H54 (cell line): ENCODE results near the gene RLF.
A peak's percentile ranks its signal among the peaks of the same experiment; 100 is the strongest.

Experiments used
- DNase-seq: peaks from one replicate; pipeline ENCODE4 v3.0.0; 2011; ENCODE audit warnings: low spot score, mixed read lengths; ENCODE audit not compliant: insufficient read length
- FAIRE-seq: peaks from 3 replicates; lab custom pipeline; 2011; peaks lifted over from hg19 to GRCh38; lab: Jason Lieb, UNC
- POLR2A ChIP-seq: IDR thresholded peaks from 2 replicates; pipeline ENCODE4 v1.6.1; 2011; ENCODE audit warnings: low read depth, mild to moderate bottlenecking, low read length

RLF gene, protein sequence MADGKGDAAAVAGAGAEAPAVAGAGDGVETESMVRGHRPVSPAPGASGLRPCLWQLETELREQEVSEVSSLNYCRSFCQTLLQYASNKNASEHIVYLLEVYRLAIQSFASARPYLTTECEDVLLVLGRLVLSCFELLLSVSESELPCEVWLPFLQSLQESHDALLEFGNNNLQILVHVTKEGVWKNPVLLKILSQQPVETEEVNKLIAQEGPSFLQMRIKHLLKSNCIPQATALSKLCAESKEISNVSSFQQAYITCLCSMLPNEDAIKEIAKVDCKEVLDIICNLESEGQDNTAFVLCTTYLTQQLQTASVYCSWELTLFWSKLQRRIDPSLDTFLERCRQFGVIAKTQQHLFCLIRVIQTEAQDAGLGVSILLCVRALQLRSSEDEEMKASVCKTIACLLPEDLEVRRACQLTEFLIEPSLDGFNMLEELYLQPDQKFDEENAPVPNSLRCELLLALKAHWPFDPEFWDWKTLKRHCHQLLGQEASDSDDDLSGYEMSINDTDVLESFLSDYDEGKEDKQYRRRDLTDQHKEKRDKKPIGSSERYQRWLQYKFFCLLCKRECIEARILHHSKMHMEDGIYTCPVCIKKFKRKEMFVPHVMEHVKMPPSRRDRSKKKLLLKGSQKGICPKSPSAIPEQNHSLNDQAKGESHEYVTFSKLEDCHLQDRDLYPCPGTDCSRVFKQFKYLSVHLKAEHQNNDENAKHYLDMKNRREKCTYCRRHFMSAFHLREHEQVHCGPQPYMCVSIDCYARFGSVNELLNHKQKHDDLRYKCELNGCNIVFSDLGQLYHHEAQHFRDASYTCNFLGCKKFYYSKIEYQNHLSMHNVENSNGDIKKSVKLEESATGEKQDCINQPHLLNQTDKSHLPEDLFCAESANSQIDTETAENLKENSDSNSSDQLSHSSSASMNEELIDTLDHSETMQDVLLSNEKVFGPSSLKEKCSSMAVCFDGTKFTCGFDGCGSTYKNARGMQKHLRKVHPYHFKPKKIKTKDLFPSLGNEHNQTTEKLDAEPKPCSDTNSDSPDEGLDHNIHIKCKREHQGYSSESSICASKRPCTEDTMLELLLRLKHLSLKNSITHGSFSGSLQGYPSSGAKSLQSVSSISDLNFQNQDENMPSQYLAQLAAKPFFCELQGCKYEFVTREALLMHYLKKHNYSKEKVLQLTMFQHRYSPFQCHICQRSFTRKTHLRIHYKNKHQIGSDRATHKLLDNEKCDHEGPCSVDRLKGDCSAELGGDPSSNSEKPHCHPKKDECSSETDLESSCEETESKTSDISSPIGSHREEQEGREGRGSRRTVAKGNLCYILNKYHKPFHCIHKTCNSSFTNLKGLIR (N-terminal part only)

DNA sequence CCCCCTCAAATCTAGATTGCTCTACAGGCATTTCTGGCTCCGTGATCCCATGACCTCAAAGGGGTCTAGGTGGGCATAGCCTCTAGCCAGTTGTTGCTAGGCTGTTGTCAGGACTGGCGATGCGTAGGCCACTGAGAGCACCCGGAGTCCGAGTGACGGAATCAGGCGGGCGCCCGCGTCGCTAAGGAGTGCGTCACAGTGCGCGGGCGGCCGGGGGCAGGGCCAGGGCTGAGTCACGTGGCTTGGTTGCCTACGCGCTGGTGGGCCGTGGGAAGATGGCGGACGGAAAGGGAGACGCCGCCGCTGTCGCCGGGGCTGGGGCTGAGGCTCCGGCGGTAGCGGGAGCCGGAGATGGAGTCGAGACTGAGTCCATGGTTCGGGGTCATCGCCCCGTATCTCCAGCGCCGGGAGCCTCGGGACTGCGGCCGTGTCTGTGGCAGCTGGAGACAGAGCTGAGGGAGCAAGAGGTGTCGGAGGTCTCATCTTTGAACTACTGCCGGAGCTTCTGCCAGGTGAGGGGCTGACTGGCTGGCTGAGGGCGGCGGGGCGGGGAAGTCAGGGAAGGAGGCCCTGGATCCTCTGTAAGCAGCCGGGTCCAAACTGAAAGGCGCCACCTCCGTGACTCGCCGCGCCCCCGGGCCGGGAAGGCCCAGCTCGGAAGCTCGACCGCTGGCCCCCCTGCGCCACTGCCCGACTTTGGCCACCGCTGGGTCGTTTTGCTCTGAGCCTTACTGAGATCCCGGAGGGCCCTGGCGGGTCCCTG, at the start of gene RLF:
RLF (plus strand) TSS at position 263 of the 763 bp plus-strand sequence; CDS start at position 276, 13 bp downstream.
- peak; percentile 72 for FAIRE-seq
- peak; percentile 96 for TF ChIP-seq POLR2A
- peak; percentile 95 for DNase-seq

DNA sequence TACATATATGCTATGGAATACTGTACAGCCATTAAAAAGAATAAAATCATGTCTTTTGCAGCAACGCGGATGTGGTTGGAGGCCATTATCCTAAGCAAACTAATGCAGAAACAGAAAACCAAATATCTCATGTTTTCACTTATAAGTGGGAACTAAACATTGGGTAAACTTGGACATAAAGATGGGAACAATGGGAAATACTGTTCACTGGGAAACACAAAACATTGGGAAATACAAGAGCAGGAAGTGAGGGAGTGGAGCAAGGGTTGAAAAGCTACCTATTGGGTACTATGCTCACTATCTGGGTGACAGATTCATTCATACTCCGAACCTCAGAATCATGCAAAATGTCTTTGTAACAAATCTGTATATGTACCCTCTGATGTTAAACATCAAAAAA, 46.8 kb upstream of the RLF start:
- FAIRE-seq (no peak), DNase-seq (no peak)
- no peak for TF ChIP-seq POLR2A

DNA sequence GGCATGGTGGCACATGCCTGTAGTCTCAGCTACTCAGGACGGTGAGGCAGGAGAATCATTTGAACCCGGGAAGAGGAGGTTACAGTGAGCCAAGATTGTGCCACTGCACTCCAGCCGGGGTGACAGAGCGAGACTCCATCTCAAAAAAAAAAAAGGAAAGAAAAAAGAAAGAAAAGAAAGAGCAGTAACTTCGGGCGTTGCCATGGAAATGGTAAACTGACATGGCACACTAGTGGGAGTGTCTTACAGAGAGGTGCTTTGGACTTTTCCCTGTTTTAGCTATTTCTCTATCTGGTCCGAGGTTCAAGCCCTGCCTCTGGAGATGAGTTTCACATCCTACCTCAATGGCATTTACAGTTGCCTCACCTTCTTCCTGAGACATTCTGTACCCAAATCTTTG, 41.1 kb upstream of the RLF start:
- no peak for TF ChIP-seq POLR2A
- FAIRE-seq (no peak), DNase-seq (no peak)

DNA sequence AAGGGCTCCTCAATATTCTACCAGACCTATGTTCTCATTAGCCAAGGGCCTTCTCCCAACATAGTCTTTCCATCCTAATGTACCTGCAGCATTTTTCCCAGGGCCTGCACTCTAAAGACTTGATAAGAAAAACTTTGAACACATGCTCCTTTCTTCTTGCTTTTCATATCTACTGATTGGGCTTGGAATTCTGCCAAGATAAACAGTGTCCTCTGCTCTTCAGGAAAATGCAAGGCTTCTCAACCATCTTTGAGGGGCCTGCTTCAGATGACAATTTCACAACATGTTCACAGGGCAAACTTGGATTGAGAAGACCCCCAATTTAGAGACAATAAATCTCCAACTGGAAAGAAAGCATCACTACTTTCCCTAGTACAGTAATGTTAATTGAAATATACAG, 38.3 kb upstream of the RLF start:
- FAIRE-seq: no peak
- no peak for DNase-seq
- no peak for TF ChIP-seq POLR2A

DNA sequence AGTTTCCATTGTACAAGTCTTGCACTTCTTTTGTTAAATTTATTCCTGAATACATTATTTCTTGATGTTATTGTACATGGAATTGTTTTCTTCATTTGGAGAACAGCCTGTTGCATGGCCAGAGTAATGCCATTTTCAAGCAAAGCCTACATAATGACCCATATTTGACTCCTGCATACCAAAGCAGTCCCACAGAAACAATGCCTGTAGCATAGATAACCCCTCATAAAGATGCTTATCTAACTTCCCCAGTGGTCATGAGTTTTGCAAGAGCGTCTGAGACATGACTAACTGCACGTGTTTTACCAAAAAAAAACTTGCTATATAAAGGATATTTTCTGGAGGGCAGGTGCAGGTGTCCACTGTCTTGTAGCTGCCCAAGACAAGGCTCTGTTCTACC, 30.3 kb upstream of the RLF start:
- FAIRE-seq (no peak), DNase-seq (no peak)
- no peak for TF ChIP-seq POLR2A

DNA sequence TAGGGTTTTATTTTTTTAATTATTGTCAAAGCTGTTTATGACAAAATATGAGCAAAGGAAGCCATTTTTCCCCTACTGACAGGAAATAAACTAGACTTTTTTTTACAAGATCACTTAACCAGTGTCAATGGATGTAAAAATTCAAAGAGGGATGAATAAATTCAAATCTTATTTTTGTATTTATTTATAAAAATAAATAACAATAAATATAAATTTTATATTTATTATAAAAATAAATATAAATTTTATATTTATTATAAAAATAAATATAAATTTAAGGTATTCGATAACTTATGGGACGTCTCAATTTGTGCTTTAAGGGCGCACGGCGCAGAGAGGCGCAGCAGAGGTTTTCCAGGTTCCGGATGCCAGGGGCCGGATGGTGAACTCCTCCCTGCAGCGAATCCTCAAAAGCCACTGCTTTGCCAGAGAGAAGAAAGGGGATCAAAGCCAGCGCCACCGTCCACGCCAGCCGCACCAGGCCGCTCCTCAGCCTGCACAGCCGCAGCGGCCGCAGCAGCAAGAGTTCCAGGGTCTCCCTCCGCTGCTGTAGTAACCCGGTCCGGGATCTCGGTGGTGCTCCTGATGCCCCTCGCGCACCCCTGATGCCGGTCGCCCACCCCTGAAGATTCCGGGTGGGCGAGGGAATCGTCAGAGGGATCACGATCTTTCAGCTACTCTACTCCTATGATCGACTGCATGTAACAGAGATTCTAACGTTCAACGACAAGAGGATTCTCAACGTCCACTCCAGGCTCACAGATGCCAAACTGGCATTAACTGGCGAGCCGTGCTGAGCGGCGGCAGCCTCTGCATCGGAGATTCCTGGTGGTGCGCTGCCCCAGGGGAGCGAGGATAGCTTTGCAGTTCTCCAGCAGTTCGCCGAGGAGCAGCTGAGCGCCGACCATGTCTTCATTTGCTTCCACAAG, 28.5 kb upstream of the RLF start:
- DNase-seq: no peak
- no peak for TF ChIP-seq POLR2A
- FAIRE-seq: no peak

DNA sequence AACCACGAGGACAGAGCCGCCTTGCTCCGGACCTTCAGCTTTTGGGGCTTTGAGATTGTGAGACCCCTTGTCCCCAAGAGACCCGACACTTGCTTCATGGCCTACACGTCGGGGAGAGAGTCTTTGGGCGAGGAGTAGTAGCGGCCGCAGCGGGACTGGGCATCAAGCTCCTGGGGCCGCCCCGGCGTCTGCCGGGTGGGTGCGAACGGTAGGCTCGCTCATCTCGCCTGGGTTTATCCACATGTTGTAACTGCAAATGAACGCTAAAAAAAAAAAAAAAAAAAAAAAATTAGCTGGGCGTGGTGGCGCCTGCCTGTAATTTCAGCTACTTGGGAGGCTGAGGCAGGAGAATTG, 27.9 kb upstream of the RLF start:
- FAIRE-seq (no peak), DNase-seq (no peak)
- no peak for TF ChIP-seq POLR2A

DNA sequence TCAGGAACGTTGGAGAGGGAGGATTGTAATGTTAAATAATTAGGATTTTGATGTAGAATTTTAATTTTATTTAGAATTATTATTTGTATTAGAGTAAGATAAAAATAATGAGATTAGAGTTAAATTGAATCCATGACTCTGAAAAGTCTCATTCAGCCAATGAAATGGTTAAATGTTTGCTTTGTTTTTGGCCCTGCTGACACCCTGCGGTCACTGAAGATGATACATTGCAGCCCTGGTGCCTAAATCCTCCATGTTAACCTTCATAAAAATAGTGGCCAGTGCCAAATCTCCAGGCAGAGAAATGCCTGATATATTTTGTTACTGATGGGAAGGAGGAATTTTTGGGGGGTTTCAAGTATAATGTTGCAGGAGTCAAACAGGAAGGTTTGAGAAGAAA, 27.3 kb upstream of the RLF start:
- TF ChIP-seq POLR2A: no peak
- no peak for FAIRE-seq

DNA sequence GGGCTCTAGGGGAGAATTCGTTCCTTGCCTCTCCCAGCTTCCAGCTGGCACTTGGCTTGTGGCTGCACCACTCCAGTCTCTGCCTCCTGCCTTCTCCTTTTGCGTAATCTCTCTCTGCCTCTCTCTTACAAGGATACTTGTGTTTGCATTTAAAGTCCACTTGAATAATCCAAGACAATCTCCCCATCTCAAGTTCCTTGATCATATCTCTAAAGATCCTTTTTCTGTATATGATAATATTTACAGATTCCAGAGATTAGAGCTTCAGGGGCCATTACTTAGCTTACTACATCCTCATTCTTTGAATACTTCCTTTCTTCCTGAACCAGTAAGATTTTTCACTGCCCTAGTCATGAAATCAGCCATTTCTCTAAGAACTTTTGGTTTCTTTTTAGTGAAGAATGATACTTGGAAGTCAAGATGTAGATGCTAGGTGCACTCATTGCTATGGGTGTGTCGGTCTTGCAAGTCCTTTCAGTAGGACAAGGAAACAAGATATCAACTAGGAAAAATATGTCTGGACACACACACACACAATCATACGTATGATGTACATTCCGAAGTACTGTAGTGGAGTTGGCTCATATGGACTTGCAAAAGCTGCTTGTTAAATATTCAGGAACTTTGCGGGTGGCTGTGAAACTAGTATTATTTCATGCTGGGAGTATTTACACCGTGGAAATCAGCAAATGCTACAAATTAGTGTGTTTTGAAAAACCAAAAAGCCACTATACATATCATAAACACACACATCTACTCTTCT, 20.8 kb upstream of the RLF start:
- no peak for FAIRE-seq
- no peak for DNase-seq
- no peak for TF ChIP-seq POLR2A

More for the DNA sequence above, 27.3 kb upstream of the RLF start:
- DNase-seq: no peak

DNA sequence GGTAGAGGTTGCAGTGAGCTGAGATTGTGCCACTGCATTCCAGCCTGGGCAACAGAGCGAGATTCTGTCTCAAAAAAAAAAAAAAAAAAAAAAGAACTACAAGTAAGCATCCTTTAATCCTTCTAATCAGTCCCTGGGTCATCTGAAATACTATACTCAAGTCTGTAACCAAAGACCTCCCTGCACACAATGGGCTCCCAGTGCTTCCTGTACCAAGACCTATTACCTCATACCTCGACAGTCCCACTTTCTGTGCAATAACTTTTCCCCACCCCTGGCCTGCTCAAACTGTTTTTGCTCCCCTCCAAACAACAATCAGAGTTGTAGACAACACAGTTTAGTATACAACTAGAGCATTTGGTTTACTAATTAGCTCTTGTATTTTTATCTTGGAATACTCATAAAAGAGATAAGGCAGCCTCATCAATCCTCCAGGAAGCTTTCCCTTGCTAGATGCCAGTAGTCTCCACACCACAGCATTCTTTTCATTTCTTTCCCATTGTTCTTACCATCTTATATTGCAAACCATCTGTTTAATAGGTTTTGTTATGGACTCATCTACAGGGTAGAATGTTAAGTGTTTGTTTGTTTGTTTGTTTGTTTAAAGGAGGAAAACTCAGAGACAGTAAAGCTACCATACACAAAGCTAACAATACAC, 19.2 kb upstream of the RLF start:
- FAIRE-seq: no peak
- TF ChIP-seq POLR2A: no peak
- no peak for DNase-seq
